Neuronal stem cell (in vitro differentiated cells): ENCODE results near the gene RAB5B.
A peak's percentile ranks its signal among the peaks of the same experiment; 100 is the strongest.

Experiments
- DNase-seq: peaks from one replicate; pipeline ENCODE4 v3.0.0-alpha.2; 2013; ENCODE audit warnings: low spot score
- H2AFZ ChIP-seq: one replicate; pipeline ENCODE4 v1.6.1; 2013; ENCODE audit warnings: mild to moderate bottlenecking, low read length, inconsistent platforms
- H2AK5ac ChIP-seq: 2 replicates; pipeline ENCODE4 v1.6.1; 2013; ENCODE audit warnings: low read depth, mild to moderate bottlenecking, inconsistent platforms, low read length, moderate library complexity, mixed read lengths
- H2BK120ac ChIP-seq: 2 replicates; pipeline ENCODE4 v1.6.1; 2013; ENCODE audit warnings: low read depth, mild to moderate bottlenecking, inconsistent platforms, low read length, moderate library complexity, mixed read lengths
- H2BK12ac ChIP-seq: one replicate; pipeline ENCODE4 v1.6.1; 2013; ENCODE audit warnings: low read length, inconsistent platforms
- H2BK15ac ChIP-seq: 2 replicates; pipeline ENCODE4 v1.6.1; 2013; ENCODE audit warnings: mild to moderate bottlenecking, low read length, inconsistent platforms, mixed read lengths
- H2BK5ac ChIP-seq: one replicate; pipeline ENCODE4 v1.6.1; 2013; ENCODE audit warnings: inconsistent platforms, mild to moderate bottlenecking, low read length, moderate library complexity
- H3K14ac ChIP-seq: one replicate; pipeline ENCODE4 v1.6.1; 2013; ENCODE audit warnings: low read length, inconsistent platforms
- H3K18ac ChIP-seq: 2 replicates; pipeline ENCODE4 v1.6.1; 2013; ENCODE audit warnings: low read length, inconsistent platforms
- H3K23ac ChIP-seq: 2 replicates; pipeline ENCODE4 v1.6.1; 2013; ENCODE audit warnings: low read depth, mild to moderate bottlenecking, mixed read lengths, low read length, inconsistent platforms; ENCODE audit not compliant: poor library complexity
- H3K27ac ChIP-seq: replicated peaks from 3 replicates; pipeline ENCODE4 v1.5.1; 2013; ENCODE audit warnings: low read length, inconsistent platforms
- H3K27me3 ChIP-seq, 3 experiments: 2 replicates each; pipeline ENCODE4 v1.6.1; 2013; ENCODE audit warnings: low read length in 3 of 3, mild to moderate bottlenecking in 2 of 3, inconsistent platforms in 1 of 3, low read depth in 1 of 3, mixed read lengths in 1 of 3, moderate library complexity in 1 of 3; ENCODE audit not compliant: control insufficient read depth in 3 of 3, insufficient read depth in 3 of 3
- H3K36me3 ChIP-seq, 2 donors: replicated peaks in 1 of 2; 2 replicates each; pipeline ENCODE4 v1.6.1; 2013; ENCODE audit warnings: low read length in 2 of 2; ENCODE audit not compliant: control insufficient read depth in 2 of 2, insufficient read depth in 2 of 2
- H3K4ac ChIP-seq: 2 replicates; pipeline ENCODE4 v1.6.1; 2013; ENCODE audit warnings: inconsistent platforms, mild to moderate bottlenecking, low read length, moderate library complexity
- H3K4me1 ChIP-seq, 2 donors: 1 replicate in 1 of 2; 2 replicates in 1 of 2; pipeline ENCODE4 v1.6.1; 2013; ENCODE audit warnings: low read length in 2 of 2, low read depth in 1 of 2; ENCODE audit not compliant: control insufficient read depth in 2 of 2, insufficient read depth in 1 of 2
- H3K4me2 ChIP-seq: one replicate; pipeline ENCODE4 v1.6.1; 2013; ENCODE audit warnings: mild to moderate bottlenecking, low read length, inconsistent platforms; ENCODE audit not compliant: insufficient read depth, poor library complexity, severe bottlenecking
- H3K4me3 ChIP-seq, 2 donors: 2 replicates each; pipeline ENCODE4 v1.5.1; 2013; ENCODE audit warnings: low read length in 2 of 2, mild to moderate bottlenecking in 2 of 2, inconsistent platforms in 1 of 2, moderate library complexity in 1 of 2
- H3K79me1 ChIP-seq: one replicate; pipeline ENCODE4 v1.6.1; 2013; ENCODE audit warnings: low read depth, mild to moderate bottlenecking, inconsistent platforms, low read length, moderate library complexity
- H3K9ac ChIP-seq: one replicate; pipeline ENCODE4 v1.6.1; 2013; ENCODE audit warnings: mild to moderate bottlenecking, low read depth, low read length, inconsistent platforms; ENCODE audit not compliant: poor library complexity
- H3K9me3 ChIP-seq, 2 donors: replicated peaks in 1 of 2; 2 replicates each; pipeline versions ENCODE3 to v1.6.1; 2013; ENCODE audit warnings: low read length in 2 of 2, mild to moderate bottlenecking in 2 of 2, inconsistent platforms in 1 of 2, low read depth in 1 of 2, mixed read lengths in 1 of 2, moderate library complexity in 1 of 2; ENCODE audit not compliant: control insufficient read depth in 2 of 2, insufficient read depth in 1 of 2
- H4K8ac ChIP-seq: one replicate; pipeline ENCODE4 v1.6.1; 2013; ENCODE audit warnings: low read depth, mild to moderate bottlenecking, inconsistent platforms, low read length, moderate library complexity
- H4K91ac ChIP-seq: one replicate; pipeline ENCODE4 v1.6.1; 2013; ENCODE audit warnings: low read length, low read depth, mild to moderate bottlenecking, inconsistent platforms; ENCODE audit not compliant: poor library complexity
- WGBS, 2 donors: extraction: QIAGEN DNeasy Blood & Tissue Kit; methylation state at CpG; one replicate each; pipeline ENCODE4 v1.1.7; 2013; ENCODE audit warnings: missing lambda C conversion rate in 2 of 2, mixed read lengths in 1 of 2; ENCODE audit not compliant: insufficient read length in 2 of 2, insufficient replicate concordance in 1 of 2; ENCODE audit errors: extremely low coverage in 2 of 2; 5-methylcytosine and 5-hydroxymethylcytosine counted together

Gene RAB5B

GRCh38 chr12:56018356-56018755 is 44.5 kb downstream of the RAB5B start:
- H3K27me3 ChIP-seq: no peaks in the 10 kb centered on the region
- H3K79me1 ChIP-seq: no peaks in the 10 kb centered on the region
- no CpG with 5 or more reads among the region's 1 CpG for WGBS, 2 donors
- no peaks in the 10 kb centered on the region for H3K9me3 ChIP-seq
- H3K4me3 ChIP-seq: no peak overlapping the region
- H2BK120ac ChIP-seq: no peak overlapping the region
- H3K18ac ChIP-seq: no peak overlapping the region
- no peak for DNase-seq
- no peak overlapping the region for H3K4ac ChIP-seq
- no peak overlapping the region for H2AFZ ChIP-seq
- H3K14ac ChIP-seq: no peak overlapping the region
- H3K23ac ChIP-seq: no peak overlapping the region
- H3K36me3 ChIP-seq: peaks cover 0 to 27% of the 10 kb centered on the region in 2 donors
- peaks cover 12 to 18% of the 10 kb centered on the region in 2 donors for H3K4me1 ChIP-seq
- no peak overlapping the region for H2AK5ac ChIP-seq
- H2BK15ac ChIP-seq: no peak overlapping the region
- no peak overlapping the region for H4K91ac ChIP-seq
- no peak overlapping the region for H3K4me2 ChIP-seq
- H4K8ac ChIP-seq: no peak overlapping the region
- H3K9ac ChIP-seq: no peak overlapping the region
- H3K27ac ChIP-seq: no peak overlapping the region
- H2BK5ac ChIP-seq: no peak overlapping the region
- H2BK12ac ChIP-seq: no peak overlapping the region

GRCh38 chr12:56020423-56021184 is 46.7 kb downstream of the RAB5B start, which contains the start of gene IKZF4:
Gene IKZF4, plus strand, starts transcription at chr12:56021043. Its CDS starts 451 bp downstream, at chr12:56021494.
- H3K27ac ChIP-seq: peak within 1 kb of the TSS; percentile 97
- peak within 1 kb of the TSS; percentile 92 for H3K23ac ChIP-seq
- no peaks in the 10 kb centered on the region for H3K9me3 ChIP-seq

GRCh38 chr12:56021889-56022497 is 48.1 kb downstream of the RAB5B start:
- H3K36me3 ChIP-seq: peaks cover 11 to 62% of the 10 kb centered on the region in 2 donors
- H3K4me1 ChIP-seq: peaks cover 12 to 18% of the 10 kb centered on the region in 2 donors
- WGBS, 2 donors: no CpG with 5 or more reads among the region's 2 CpGs
- no peak overlapping the region for H3K9ac ChIP-seq
- DNase-seq: no peak
- H2AK5ac ChIP-seq: no peak overlapping the region
- no peak overlapping the region for H2BK15ac ChIP-seq
- H3K27me3 ChIP-seq: no peaks in the 10 kb centered on the region
- no peak overlapping the region for H3K23ac ChIP-seq
- H4K8ac ChIP-seq: no peak overlapping the region
- peak overlapping the region; percentile 97 for H3K27ac ChIP-seq
- H2BK5ac ChIP-seq: peak overlapping the region; percentile 98
- H3K9me3 ChIP-seq: no peaks in the 10 kb centered on the region
- no peak overlapping the region for H2BK120ac ChIP-seq
- H3K79me1 ChIP-seq: peaks cover 2% of the 10 kb centered on the region
- no peak overlapping the region for H3K14ac ChIP-seq
- H2AFZ ChIP-seq: peak overlapping the region; percentile 65
- H2BK12ac ChIP-seq: no peak overlapping the region
- no peak overlapping the region for H4K91ac ChIP-seq
- peak overlapping the region; percentile 85 for H3K4me2 ChIP-seq
- no peak overlapping the region for H3K4ac ChIP-seq
- no peak overlapping the region for H3K18ac ChIP-seq
- H3K4me3 ChIP-seq: peak overlapping the region; percentile 78 to 83

More at GRCh38 chr12:56020423-56021184, 46.7 kb downstream of the RAB5B start, which contains the start of gene IKZF4:
- peak within 1 kb of the TSS; percentile 91 for H2BK12ac ChIP-seq
- H3K18ac ChIP-seq: peak within 1 kb of the TSS; percentile 100
- H3K4me1 ChIP-seq: peaks cover 12 to 18% of the 10 kb centered on the region in 2 donors
- peak within 1 kb of the TSS; percentile 98 for H2BK5ac ChIP-seq
- DNase-seq: peak; percentile 76
- H3K79me1 ChIP-seq: peaks cover 2% of the 10 kb centered on the region
- WGBS, 2 donors: no CpG with 5 or more reads among the region's 10 CpGs
- peak within 1 kb of the TSS; percentile 96 for H4K91ac ChIP-seq
- H3K36me3 ChIP-seq: peaks cover 6 to 50% of the 10 kb centered on the region in 2 donors
- H3K4me2 ChIP-seq: peak within 1 kb of the TSS; percentile 85
- no peaks in the 10 kb centered on the region for H3K27me3 ChIP-seq
- peak within 1 kb of the TSS; percentile 95 for H3K14ac ChIP-seq
- peak within 1 kb of the TSS; percentile 88 for H2BK15ac ChIP-seq
- peak within 1 kb of the TSS; percentile 93 for H3K4ac ChIP-seq
- peak within 1 kb of the TSS; percentile 96 for H2AK5ac ChIP-seq
- H2AFZ ChIP-seq: peak within 1 kb of the TSS; percentile 65
- peak within 1 kb of the TSS; percentile 99 for H4K8ac ChIP-seq
- H3K9ac ChIP-seq: peak within 1 kb of the TSS; percentile 98
- peak within 1 kb of the TSS; percentile 78 to 83 for H3K4me3 ChIP-seq
- peak within 1 kb of the TSS; percentile 98 for H2BK120ac ChIP-seq
